T-helper 17 cell (primary cell): ENCODE measurements around the gene PRICKLE4. TPM values are rescaled to one million over a fixed set of nuclear protein-coding genes. Genes with fewer than 3 reads are reported as not detected.

Experiments used
- ATAC-seq: fragments of 150-1000 bp; cut with Tn5 transposase; 2 replicates; pipeline ENCODE4 v1.10.0; 2021; ENCODE audit warnings: mild to moderate bottlenecking, moderate library complexity
- DNase-seq, 3 donors: peaks; one replicate each; pipeline versions ENCODE4 v3.0.0 to v3.0.0-alpha.2; 2020 to 2021
- H3K9me3 ChIP-seq: one replicate; pipeline ENCODE4 v1.7.0; 2013; ENCODE audit warnings: low read length, mild to moderate bottlenecking; ENCODE audit not compliant: control insufficient read depth, poor library complexity, severe bottlenecking
- H3K27ac Mint-ChIP-seq: one replicate; pipeline ENCODE4 v1.8.0; 2022; ENCODE audit warnings: mild to moderate bottlenecking, moderate library complexity, mixed read lengths
- H3K27me3 Mint-ChIP-seq: one replicate; pipeline ENCODE4 v1.8.0; 2022; ENCODE audit warnings: mixed read lengths
- H3K36me3 Mint-ChIP-seq: one replicate; pipeline ENCODE4 v1.8.0; 2022; ENCODE audit warnings: low read depth, mixed read lengths
- H3K4me1 Mint-ChIP-seq: one replicate; pipeline ENCODE4 v1.8.0; 2022; ENCODE audit warnings: mild to moderate bottlenecking, mixed read lengths
- H3K4me3 Mint-ChIP-seq: one replicate; pipeline ENCODE4 v1.8.0; 2022; ENCODE audit warnings: mild to moderate bottlenecking, moderate library complexity, mixed read lengths
- total RNA-seq, 4 donors: library from RNA in 2 of 4; stranded (reverse) in 2 of 4; gene quantifications; one replicate each; pipeline ENCODE4 v1.2.3 and lab custom pipeline; 2022 to 2026

PRICKLE4 gene
- total RNA-seq, 2 donors from 2014 or later = not detected

DNA sequence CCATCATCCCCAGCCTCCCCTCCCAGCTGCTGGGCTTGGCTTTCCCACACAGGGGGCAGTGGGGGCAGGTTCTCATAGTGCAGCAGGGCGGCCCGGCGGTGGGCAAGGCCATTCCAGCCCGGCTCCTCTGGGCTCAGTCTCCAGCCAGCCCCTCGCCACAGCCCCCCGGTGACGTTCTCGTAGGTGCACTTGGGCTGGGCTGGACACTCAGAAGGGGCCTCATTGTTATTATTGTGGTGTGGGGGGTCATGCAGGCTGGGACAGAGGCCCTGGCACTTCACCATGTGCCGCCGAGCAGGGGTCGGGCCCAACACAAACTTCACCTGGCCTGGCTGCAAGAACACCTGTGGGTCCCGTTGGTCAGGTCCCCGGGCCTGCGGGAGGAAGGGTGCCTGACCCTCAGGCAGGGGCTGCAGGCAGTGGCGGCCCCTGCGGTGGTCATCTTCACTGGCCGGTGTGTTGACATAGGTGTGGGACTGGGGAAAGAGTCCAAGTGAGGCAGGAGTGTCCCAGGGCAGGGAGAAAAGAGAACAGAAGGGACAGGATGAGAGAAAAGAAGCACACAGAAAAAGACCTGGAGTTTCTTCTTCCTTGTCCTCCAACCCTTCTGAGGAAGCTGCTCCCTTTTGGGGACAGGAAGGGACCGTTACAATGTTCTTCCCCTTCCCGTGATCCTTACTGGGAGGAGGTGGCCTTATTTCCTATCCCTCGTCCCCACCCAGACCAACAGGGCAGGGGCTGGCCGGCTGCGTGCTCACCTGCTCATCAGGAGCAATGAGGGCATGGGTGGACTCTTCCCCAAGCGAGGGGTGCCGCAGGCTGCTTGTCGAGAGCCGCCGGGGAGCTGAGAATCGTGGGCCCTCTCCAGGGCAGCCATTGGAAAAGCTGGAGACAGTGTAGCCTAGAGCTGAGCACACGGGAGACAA lies 9.3 kb upstream of the PRICKLE4 start:
- Mint-ChIP-seq H3K4me3 (no peak overlapping the region), H3K36me3 (peaks cover 4% of the 10 kb centered on the region)
- no peaks in the 10 kb centered on the region for H3K9me3 ChIP-seq

DNA sequence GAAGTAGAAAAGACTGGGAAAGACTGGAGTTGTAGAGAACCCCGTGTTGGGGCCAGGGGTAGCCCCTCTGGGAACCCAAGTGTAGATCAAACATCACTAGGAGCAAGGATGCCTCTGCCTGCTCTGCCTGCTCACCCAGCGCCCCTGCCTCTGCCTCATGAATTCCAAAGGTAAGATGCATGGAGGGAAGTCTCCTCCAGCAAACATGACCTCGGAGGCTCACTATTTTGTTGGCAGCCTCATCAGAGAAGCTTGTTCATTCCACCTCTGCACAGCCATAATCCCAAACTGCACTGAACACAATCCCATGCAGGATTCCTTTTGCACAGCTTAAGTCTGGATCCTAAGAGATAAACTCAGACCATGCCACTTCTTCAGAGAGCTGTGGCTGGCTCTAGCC lies 5.7 kb upstream of the PRICKLE4 start:
- no peaks in the 10 kb centered on the region for H3K9me3 ChIP-seq
- H3K4me1 Mint-ChIP-seq = peaks cover 6% of the 10 kb centered on the region
- no peak overlapping the region for H3K27ac Mint-ChIP-seq
- no peak overlapping the region for H3K4me3 Mint-ChIP-seq
- ATAC-seq (no peak), DNase-seq (no peak)
- H3K36me3 Mint-ChIP-seq = peaks cover 4% of the 10 kb centered on the region
- no peaks in the 10 kb centered on the region for H3K27me3 Mint-ChIP-seq

More for the DNA sequence above, 9.3 kb upstream of the PRICKLE4 start:
- ATAC-seq (no peak), DNase-seq (no peak)
- H3K27ac Mint-ChIP-seq = no peak overlapping the region
- H3K4me1 Mint-ChIP-seq = no peaks in the 10 kb centered on the region
- no peaks in the 10 kb centered on the region for H3K27me3 Mint-ChIP-seq

DNA sequence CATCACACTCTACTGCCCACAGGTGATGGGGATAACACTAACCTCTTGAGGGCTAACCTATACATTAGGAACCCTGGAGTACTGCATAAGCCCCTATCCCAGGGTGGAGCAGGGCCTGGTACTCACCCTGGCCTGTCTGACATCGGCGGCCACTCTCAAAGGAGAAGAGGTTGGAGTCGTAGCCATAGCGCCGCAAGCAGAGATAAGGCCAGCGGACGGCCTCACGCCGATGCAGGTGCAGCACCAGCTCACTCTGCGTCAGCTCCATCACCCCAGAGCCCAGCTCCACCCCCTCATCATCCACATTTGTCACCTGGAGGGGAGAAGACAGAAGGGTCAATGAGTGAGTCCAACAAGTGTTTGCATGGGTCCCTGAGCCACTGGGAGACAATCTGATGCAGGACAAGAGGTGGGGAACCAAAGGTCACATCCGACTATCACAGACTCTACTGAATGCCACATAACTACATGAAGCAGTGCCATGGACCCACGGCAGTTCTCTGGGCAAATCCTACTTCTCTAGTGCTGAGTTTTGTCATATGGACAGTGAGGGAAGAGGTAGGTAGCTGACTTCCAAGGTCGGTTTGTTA lies 5.2 kb upstream of the PRICKLE4 start:
- no peak overlapping the region for H3K27ac Mint-ChIP-seq

DNA sequence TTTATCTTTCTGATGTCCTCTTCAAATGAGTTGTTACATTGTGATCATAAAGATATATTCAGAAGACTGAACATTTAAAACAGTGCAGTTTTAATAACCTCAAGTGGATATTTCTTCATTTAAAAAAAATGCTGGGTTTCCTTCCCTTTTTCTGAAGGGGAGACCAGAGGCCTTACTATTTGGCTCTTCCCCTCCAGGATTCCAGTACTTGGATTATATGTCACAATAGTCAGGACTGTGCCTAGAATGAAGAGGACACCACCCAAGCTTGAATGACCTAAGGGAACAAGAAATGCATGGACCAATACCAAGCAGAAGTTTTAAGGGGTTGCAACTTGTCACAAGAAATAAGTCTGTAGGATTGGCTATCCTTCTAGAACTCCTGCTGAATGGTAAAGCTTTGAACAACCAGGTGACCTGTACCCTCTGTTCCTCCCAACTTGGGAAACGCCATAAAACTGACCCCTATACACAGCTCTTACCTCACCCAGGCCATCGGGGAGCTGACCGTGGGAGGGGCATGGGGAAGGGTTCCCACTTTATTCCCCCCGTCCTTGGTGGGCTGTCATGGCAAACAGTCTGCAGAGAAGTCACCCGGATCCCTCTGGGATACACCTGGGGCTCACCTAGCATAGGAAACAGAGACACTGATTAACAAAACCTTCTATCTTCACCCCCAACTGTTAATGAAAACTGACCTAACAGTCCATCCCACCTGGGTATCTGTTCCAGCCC lies 2.9 kb upstream of the PRICKLE4 start:
- Mint-ChIP-seq H3K4me3 (peak overlapping the region; percentile 61), H3K27me3 (peaks cover 5% of the 10 kb centered on the region), H3K27ac (peak overlapping the region; percentile 34), H3K4me1 (peaks cover 14% of the 10 kb centered on the region), H3K36me3 (peaks cover 2% of the 10 kb centered on the region)
- DNase-seq = no peak
- ATAC-seq = no peak
- H3K9me3 ChIP-seq = no peaks in the 10 kb centered on the region

More for the DNA sequence above, 5.2 kb upstream of the PRICKLE4 start:
- H3K4me1 Mint-ChIP-seq = peaks cover 8% of the 10 kb centered on the region
- no peaks in the 10 kb centered on the region for H3K27me3 Mint-ChIP-seq
- H3K4me3 Mint-ChIP-seq = no peak overlapping the region
- DNase-seq = no peak
- ATAC-seq = no peak
- peaks cover 4% of the 10 kb centered on the region for H3K36me3 Mint-ChIP-seq
- H3K9me3 ChIP-seq = no peaks in the 10 kb centered on the region

DNA sequence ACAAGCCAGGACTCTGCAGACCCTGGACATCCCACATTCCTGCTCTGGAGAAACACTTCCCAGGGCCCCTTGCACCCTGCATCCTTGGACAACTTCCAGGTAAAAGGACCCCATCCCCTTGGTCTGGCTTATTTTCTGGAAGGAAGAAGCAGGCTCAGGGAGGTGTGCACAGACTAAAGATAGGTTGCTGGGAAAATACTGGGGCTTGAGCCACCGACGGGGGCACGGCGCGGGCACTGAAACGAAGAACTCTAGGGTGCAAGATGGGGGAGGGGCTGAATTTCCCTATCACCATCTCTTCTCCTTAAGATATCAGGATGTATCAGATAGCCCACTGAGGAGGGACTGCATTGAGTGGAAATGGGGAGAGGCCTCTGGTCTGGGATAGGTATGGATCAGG lies 1.7 kb upstream of the PRICKLE4 start:
- peaks cover 5% of the 10 kb centered on the region for H3K27me3 Mint-ChIP-seq
- no peak for ATAC-seq
- peak overlapping the region; percentile 91 for H3K4me3 Mint-ChIP-seq

DNA sequence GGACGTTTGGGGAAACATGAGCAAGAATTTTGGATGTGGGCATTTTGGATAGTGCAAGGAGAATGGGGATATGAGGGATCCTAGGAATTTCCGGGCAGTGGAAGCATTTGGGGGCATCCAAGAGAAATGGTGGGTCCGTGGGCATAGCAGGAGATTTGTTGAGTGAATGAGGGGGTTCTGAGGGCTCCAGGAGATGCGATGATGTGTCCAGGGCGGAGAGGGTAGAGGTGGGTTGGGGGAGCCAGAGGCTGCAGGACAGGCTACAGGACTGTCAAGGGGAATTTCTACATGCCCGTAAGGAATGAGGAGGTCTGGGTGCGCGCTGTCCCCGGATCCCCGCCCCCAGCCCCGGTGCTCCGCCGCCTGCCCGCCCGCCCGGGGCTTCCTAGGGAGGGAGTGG lies 1.2 kb upstream of the PRICKLE4 start:
- no peak for DNase-seq
- peak overlapping the region; percentile 91 for H3K4me3 Mint-ChIP-seq
- no peaks in the 10 kb centered on the region for H3K36me3 Mint-ChIP-seq
- peak overlapping the region; percentile 61 for H3K27ac Mint-ChIP-seq
- no peaks in the 10 kb centered on the region for H3K9me3 ChIP-seq
- H3K4me1 Mint-ChIP-seq = peaks cover 15% of the 10 kb centered on the region
- ATAC-seq = no peak
- H3K27me3 Mint-ChIP-seq = peaks cover 5% of the 10 kb centered on the region

More for the DNA sequence above, 1.7 kb upstream of the PRICKLE4 start:
- H3K4me1 Mint-ChIP-seq = peaks cover 14% of the 10 kb centered on the region
- H3K27ac Mint-ChIP-seq = peak overlapping the region; percentile 61
- H3K9me3 ChIP-seq = no peaks in the 10 kb centered on the region
- H3K36me3 Mint-ChIP-seq = peaks cover 2% of the 10 kb centered on the region
- DNase-seq = no peak

DNA sequence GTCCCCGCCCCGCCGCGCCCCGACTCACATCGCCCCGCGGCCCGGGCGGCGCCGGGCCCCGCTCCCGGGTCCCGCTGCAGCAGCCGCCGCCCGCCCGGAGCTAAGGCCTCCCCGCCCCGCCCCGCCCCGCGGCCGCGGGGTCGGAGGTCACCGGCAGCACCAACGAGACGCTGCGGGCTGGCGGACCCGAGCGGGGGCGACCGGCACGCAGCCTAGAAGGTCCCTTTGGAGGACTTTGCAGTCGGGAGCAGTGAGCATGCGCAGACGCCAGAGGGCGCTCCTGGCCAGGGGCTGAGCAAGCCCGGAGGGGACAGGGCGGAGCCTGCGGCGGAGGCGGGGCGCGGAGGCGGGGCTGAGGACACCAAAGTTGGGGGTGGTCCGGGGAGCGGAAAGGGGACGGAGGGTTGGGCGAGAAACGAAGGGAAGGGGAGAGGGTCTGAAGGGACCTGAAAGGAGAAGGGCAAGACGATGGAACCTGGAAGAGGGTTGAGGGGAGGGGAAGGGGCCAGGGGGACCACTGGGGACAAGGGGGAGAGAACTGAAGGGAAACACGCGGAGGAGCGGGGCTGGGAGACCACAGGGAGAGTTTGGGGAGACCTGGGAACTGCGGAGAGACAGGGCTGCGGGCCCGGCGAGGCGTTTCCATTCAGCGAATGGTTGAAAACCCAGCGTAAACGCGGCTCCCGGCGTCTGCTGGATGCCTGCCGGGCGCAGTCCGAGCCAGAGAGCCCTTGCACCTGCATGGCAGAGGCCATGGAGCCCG lies 613 bp upstream of the PRICKLE4 start, which contains the start of gene FRS3:
Gene FRS3, minus strand, starts transcription at position 113 of the 763 bp plus-strand sequence. CDS start 2,913 bp downstream, outside the sequence.
- H3K9me3 ChIP-seq = no peaks in the 10 kb centered on the region
- peak within 1 kb of the TSS; percentile 94 for H3K4me3 Mint-ChIP-seq
- peak within 1 kb of the TSS; percentile 61 for H3K27ac Mint-ChIP-seq
- H3K36me3 Mint-ChIP-seq = no peaks in the 10 kb centered on the region
- DNase-seq (peak; percentile 99 to 100 (median 99)), ATAC-seq (peak; percentile 97)
- peaks cover 17% of the 10 kb centered on the region for H3K4me1 Mint-ChIP-seq
- peaks cover 5% of the 10 kb centered on the region for H3K27me3 Mint-ChIP-seq

- Mint-ChIP-seq H3K4me3 (peak overlapping the region; percentile 82), H3K27me3 (peaks cover 5% of the 10 kb centered on the region), H3K36me3 (no peaks in the 10 kb centered on the region), H3K27ac (no peak overlapping the region), H3K4me1 (peaks cover 19% of the 10 kb centered on the region)
- no peaks in the 10 kb centered on the region for H3K9me3 ChIP-seq
- ATAC-seq = no peak
- DNase-seq = no peak
Measured at GRCh38 chr6:41781366-41781730, 766 bp downstream of the PRICKLE4 start.

DNA sequence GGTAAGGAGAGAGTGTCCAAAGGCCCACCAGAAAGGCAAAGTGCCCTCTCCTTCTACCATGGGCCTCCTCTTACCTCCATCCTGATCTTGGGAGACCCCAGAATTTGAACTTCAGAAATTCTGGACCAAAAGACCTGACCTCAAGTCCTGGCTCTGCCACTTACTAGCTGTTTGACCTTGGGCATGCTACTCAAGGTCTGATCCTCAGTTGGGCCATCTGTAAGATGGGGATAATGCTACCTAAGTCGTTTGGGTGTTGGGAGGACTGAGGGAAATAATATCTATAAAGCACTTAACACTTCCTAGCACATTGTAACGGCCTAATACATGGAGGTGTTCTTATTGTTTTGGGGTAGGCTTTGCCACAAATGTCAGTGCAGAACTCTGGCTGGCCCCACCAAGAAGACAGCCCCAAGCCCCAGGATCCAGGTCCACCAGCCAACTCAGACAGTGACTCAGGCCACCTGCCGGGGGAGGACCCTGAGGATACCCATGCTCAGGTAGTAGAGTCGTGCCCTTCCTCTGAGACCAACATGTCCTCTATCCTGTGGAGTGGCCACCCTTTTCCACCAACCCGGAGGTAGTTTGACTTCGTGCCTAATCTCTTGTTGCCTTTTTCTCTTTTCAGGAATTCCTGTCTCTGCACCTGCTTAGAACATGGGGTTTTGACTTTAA lies 2.7 kb downstream of the PRICKLE4 start:
- DNase-seq (no peak), ATAC-seq (no peak)
- Mint-ChIP-seq H3K27ac (no peak overlapping the region), H3K4me1 (peaks cover 19% of the 10 kb centered on the region), H3K27me3 (peaks cover 5% of the 10 kb centered on the region), H3K4me3 (no peak overlapping the region), H3K36me3 (no peaks in the 10 kb centered on the region)
- no peaks in the 10 kb centered on the region for H3K9me3 ChIP-seq

GRCh38 chr6:41784581-41785171 lies 4.1 kb downstream of the PRICKLE4 start:
- no peaks in the 10 kb centered on the region for H3K9me3 ChIP-seq
- Mint-ChIP-seq H3K27ac (no peak overlapping the region), H3K4me1 (peaks cover 13% of the 10 kb centered on the region), H3K4me3 (peak overlapping the region; percentile 94), H3K27me3 (peaks cover 5% of the 10 kb centered on the region), H3K36me3 (no peaks in the 10 kb centered on the region)
- ATAC-seq = no peak
- no peak for DNase-seq

- Mint-ChIP-seq H3K27me3 (peaks cover 5% of the 10 kb centered on the region), H3K36me3 (peaks cover 3% of the 10 kb centered on the region), H3K27ac (no peak overlapping the region), H3K4me1 (peaks cover 14% of the 10 kb centered on the region), H3K4me3 (peak overlapping the region; percentile 94)
- DNase-seq (no peak), ATAC-seq (no peak)
- no peaks in the 10 kb centered on the region for H3K9me3 ChIP-seq
Measured at GRCh38 chr6:41785254-41785653, 4.7 kb downstream of the PRICKLE4 start.
